ENCODE data around the gene ANKRD50. TPM values are rescaled to one million over a fixed set of nuclear protein-coding genes. Genes with fewer than 3 reads are reported as not detected.

Gene ANKRD50
- total RNA-seq, 1 donor from 2014 or later: 29.4 TPM

DNA sequence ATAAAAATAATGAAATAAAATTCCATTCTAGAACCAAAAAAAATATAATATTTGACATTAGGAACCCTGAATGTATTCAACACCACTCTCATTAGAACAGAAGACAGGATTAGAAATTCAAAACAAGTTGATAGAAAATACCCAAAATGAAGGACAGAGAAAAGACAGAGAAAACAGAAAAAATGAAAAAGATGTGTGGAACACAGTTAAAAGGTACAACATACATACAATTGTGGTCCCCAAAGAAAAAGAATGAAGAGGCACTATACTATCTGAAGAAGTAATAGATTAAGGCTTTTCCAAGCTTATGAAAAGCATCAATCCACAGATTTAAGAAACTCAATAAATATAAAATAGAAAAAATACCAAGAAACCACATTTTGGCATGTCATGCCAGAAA is 16.4 kb downstream of the ANKRD50 start:
- H3K79me2 ChIP-seq (ENCODE audit: insufficient read depth, low read length): peaks cover 98% of the 10 kb centered on the region
- H3K4me1 ChIP-seq (ENCODE audit: insufficient read depth, low read length): no peaks in the 10 kb centered on the region

DNA sequence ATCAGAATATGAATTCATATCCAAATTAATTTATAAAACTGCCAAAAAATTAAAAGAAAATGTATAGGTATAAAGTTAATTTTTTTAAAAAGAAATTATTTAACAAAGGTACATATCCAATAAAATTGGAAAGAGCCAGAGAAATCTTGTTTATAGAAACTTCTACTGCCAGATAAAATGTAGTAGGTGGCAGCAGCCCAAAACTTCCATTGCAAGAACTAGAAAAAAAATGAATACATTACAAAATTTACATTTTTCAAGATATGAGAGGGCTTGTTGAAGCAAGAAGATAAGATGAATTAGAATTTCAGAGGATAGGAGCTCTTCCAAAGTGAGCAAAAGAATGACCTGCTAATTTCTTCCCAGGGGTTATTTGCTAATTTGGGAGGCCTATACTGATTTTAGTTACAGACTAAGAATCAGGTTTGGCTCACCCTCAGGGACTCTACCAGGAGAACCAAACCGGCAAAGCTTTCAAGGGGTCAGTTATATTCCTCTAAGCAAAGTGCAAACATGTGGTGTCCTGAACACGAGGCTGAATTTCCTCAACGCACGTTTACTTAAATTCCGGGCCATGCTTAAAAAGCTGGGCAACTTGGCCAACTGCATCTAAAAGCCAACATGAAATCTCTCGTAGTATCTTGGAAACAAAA is 17.5 kb downstream of the ANKRD50 start:
- no peak for FAIRE-seq
- Mint-ChIP-seq H3K4me3 (ENCODE audit: unreplicated experiment) (no peak overlapping the region), H3K36me3 (ENCODE audit: low read depth, unreplicated experiment) (peaks cover 15% of the 10 kb centered on the region), H3K27me3 (ENCODE audit: low read depth, unreplicated experiment) (no peaks in the 10 kb centered on the region), H3K9me3 (ENCODE audit: unreplicated experiment) (peaks cover 11% of the 10 kb centered on the region), H3K27ac (ENCODE audit: unreplicated experiment) (no peak overlapping the region), H3K4me1 (ENCODE audit: low read depth, unreplicated experiment) (peaks cover 2% of the 10 kb centered on the region)
- Histone ChIP-seq H3K27me3 (ENCODE audit: insufficient read depth, low read length) (no peaks in the 10 kb centered on the region), H3K79me2 (ENCODE audit: insufficient read depth, low read length) (peaks cover 95% of the 10 kb centered on the region), H3K9ac (ENCODE audit: low read length) (no peak overlapping the region), H2AFZ (ENCODE audit: low read depth, low read length) (no peak overlapping the region), H3K4me3 (ENCODE audit: insufficient read depth, low read depth, low read length) (no peak overlapping the region), H3K27ac (ENCODE audit: low read depth, low read length) (no peak overlapping the region), H3K4me2 (ENCODE audit: low read length) (no peak overlapping the region), H4K20me1 (ENCODE audit: insufficient read depth, low read length) (peaks cover 19% of the 10 kb centered on the region), H3K36me3 (ENCODE audit: insufficient read depth, low read length) (peaks cover 5% of the 10 kb centered on the region), H3K9me3 (ENCODE audit: insufficient read depth, low read depth, low read length) (no peaks in the 10 kb centered on the region), H3K4me1 (ENCODE audit: insufficient read depth, low read length) (no peaks in the 10 kb centered on the region)
- DNase-seq (ENCODE audit: low read depth): no peak
- TF ChIP-seq EZH2 (IDR thresholded peaks at IDR 0.05; ENCODE audit: insufficient read depth, low read length): no peak
- TF ChIP-seq, protein P1, sequence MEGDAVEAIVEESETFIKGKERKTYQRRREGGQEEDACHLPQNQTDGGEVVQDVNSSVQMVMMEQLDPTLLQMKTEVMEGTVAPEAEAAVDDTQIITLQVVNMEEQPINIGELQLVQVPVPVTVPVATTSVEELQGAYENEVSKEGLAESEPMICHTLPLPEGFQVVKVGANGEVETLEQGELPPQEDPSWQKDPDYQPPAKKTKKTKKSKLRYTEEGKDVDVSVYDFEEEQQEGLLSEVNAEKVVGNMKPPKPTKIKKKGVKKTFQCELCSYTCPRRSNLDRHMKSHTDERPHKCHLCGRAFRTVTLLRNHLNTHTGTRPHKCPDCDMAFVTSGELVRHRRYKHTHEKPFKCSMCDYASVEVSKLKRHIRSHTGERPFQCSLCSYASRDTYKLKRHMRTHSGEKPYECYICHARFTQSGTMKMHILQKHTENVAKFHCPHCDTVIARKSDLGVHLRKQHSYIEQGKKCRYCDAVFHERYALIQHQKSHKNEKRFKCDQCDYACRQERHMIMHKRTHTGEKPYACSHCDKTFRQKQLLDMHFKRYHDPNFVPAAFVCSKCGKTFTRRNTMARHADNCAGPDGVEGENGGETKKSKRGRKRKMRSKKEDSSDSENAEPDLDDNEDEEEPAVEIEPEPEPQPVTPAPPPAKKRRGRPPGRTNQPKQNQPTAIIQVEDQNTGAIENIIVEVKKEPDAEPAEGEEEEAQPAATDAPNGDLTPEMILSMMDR (IDR thresholded peaks at IDR 0.05; ENCODE audit: insufficient read depth, low read depth, low read length): no peak

More for the DNA sequence above, 16.4 kb downstream of the ANKRD50 start:
- Histone ChIP-seq H3K9me3 (ENCODE audit: insufficient read depth, low read depth, low read length) (no peaks in the 10 kb centered on the region), H3K9ac (ENCODE audit: low read length) (no peak overlapping the region), H2AFZ (ENCODE audit: low read depth, low read length) (no peak overlapping the region), H4K20me1 (ENCODE audit: insufficient read depth, low read length) (peaks cover 29% of the 10 kb centered on the region), H3K36me3 (ENCODE audit: insufficient read depth, low read length) (peaks cover 12% of the 10 kb centered on the region), H3K4me2 (ENCODE audit: low read length) (no peak overlapping the region), H3K4me3 (ENCODE audit: insufficient read depth, low read depth, low read length) (no peak overlapping the region), H3K27ac (ENCODE audit: low read depth, low read length) (no peak overlapping the region), H3K27me3 (ENCODE audit: insufficient read depth, low read length) (no peaks in the 10 kb centered on the region)
- no peak for DNase-seq (ENCODE audit: low read depth)
- no peak for FAIRE-seq
- Mint-ChIP-seq H3K27ac (ENCODE audit: unreplicated experiment) (no peak overlapping the region), H3K4me3 (ENCODE audit: unreplicated experiment) (no peak overlapping the region), H3K36me3 (ENCODE audit: low read depth, unreplicated experiment) (peaks cover 20% of the 10 kb centered on the region), H3K9me3 (ENCODE audit: unreplicated experiment) (peaks cover 11% of the 10 kb centered on the region), H3K27me3 (ENCODE audit: low read depth, unreplicated experiment) (no peaks in the 10 kb centered on the region), H3K4me1 (ENCODE audit: low read depth, unreplicated experiment) (peaks cover 2% of the 10 kb centered on the region)
- TF ChIP-seq EZH2 (IDR thresholded peaks at IDR 0.05; ENCODE audit: insufficient read depth, low read length): no peak
- TF ChIP-seq, protein P1 (IDR thresholded peaks at IDR 0.05; ENCODE audit: insufficient read depth, low read depth, low read length): no peak

DNA sequence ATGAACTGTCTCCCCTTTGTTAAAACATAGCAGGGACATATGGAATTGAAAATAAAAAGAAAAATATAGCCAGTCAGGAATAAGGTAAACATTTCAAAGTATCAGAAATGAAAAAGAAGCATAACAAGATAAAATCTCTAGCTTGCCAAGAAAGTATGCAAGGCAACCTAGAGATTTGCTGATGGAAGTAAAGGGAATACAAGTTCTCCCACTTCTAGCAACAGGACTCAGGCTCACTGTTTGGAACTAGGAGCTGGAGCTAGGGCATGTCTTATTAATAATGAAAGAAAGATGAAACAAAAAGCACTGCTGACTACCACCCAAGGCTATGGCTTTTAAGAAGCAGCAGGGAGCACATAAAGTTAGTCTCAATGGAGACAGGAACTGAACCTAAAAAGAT is 18.2 kb downstream of the ANKRD50 start:
- no peaks in the 10 kb centered on the region for H3K27me3 Mint-ChIP-seq (ENCODE audit: low read depth, unreplicated experiment)
- H3K4me3 Mint-ChIP-seq (ENCODE audit: unreplicated experiment): no peak overlapping the region
- Histone ChIP-seq H2AFZ (ENCODE audit: low read depth, low read length) (no peak overlapping the region), H3K27ac (ENCODE audit: low read depth, low read length) (no peak overlapping the region), H3K4me2 (ENCODE audit: low read length) (no peak overlapping the region), H3K4me1 (ENCODE audit: insufficient read depth, low read length) (no peaks in the 10 kb centered on the region), H4K20me1 (ENCODE audit: insufficient read depth, low read length) (peaks cover 16% of the 10 kb centered on the region), H3K36me3 (ENCODE audit: insufficient read depth, low read length) (peaks cover 5% of the 10 kb centered on the region), H3K9me3 (ENCODE audit: insufficient read depth, low read depth, low read length) (no peaks in the 10 kb centered on the region), H3K79me2 (ENCODE audit: insufficient read depth, low read length) (peaks cover 95% of the 10 kb centered on the region), H3K9ac (ENCODE audit: low read length) (no peak overlapping the region), H3K4me3 (ENCODE audit: insufficient read depth, low read depth, low read length) (no peak overlapping the region), H3K27me3 (ENCODE audit: insufficient read depth, low read length) (no peaks in the 10 kb centered on the region)
- peaks cover 2% of the 10 kb centered on the region for H3K4me1 Mint-ChIP-seq (ENCODE audit: low read depth, unreplicated experiment)
- peaks cover 17% of the 10 kb centered on the region for H3K36me3 Mint-ChIP-seq (ENCODE audit: low read depth, unreplicated experiment)
- peaks cover 11% of the 10 kb centered on the region for H3K9me3 Mint-ChIP-seq (ENCODE audit: unreplicated experiment)
- DNase-seq (ENCODE audit: low read depth) (no peak), FAIRE-seq (no peak)
- TF ChIP-seq, protein P1 (IDR thresholded peaks at IDR 0.05; ENCODE audit: insufficient read depth, low read depth, low read length): no peak
- no peak for TF ChIP-seq EZH2 (IDR thresholded peaks at IDR 0.05; ENCODE audit: insufficient read depth, low read length)
- H3K27ac Mint-ChIP-seq (ENCODE audit: unreplicated experiment): no peak overlapping the region
